ENCODE results near the gene HDDC3.

Gene HDDC3

DNA sequence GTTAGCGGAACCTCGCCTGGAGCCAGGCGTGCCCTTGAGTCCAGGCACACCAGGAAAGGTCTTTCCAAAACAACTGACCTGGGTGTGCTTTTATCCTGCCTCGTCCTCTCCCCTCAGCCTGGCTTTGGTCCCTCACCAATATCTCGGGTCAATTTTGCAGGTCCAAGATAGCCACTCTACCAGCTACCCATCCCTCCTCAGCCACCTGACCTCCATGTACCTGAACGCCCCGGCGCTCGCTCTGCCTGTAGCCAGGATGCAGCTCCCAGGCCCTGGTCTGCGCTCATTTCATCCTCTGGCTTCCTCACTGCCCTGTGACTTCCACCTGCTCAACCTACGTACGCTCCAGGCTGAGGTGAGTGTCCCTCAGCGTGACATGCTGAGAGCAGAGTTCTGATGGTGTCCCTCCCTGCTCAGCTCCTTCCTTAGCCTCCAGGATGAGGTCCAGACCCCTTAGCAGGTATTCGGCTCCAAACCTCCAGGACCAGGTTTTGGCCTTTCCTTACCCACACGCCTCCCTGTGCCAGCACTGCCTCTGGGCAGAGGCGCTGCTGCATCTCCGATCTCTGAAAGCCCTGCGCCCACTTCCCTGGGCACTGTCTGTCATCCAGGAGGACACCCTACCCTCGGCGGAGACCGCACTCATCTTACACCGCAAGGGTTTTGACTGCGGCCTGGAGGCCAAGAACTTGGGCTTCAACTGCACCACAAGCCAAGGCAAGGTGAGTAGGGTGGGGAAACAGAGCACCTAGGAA lies 14.1 kb downstream of the HDDC3 start:
- Histone ChIP-seq H3K4me3 (no peak overlapping the region), H3K27ac (no peak overlapping the region)
- TF ChIP-seq, protein P1, sequence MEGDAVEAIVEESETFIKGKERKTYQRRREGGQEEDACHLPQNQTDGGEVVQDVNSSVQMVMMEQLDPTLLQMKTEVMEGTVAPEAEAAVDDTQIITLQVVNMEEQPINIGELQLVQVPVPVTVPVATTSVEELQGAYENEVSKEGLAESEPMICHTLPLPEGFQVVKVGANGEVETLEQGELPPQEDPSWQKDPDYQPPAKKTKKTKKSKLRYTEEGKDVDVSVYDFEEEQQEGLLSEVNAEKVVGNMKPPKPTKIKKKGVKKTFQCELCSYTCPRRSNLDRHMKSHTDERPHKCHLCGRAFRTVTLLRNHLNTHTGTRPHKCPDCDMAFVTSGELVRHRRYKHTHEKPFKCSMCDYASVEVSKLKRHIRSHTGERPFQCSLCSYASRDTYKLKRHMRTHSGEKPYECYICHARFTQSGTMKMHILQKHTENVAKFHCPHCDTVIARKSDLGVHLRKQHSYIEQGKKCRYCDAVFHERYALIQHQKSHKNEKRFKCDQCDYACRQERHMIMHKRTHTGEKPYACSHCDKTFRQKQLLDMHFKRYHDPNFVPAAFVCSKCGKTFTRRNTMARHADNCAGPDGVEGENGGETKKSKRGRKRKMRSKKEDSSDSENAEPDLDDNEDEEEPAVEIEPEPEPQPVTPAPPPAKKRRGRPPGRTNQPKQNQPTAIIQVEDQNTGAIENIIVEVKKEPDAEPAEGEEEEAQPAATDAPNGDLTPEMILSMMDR (IDR thresholded peaks at IDR 0.05), result no peak
- DNase-seq (ENCODE audit: low spot score), result no peak

DNA sequence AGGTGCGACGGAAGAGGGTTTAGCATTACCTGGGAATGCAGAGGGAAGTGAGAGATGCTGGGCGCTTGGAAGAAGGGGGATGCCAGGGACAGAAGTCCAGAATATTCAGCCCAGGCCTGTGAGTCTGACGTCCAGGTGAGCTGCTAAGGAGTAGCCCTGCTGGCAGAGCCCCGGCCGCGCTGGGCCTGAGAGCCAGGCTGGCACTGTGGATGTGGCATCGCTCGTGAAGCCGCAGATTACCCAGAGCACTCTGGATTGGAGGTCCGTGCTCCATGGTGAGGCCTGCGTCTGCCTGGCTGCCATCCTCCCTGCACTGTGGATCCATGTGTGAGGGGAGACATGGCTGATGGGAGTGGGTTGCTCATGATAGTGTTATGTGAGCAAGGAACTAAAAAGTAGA lies 14.8 kb downstream of the HDDC3 start:
- Histone ChIP-seq H3K27ac (no peak overlapping the region), H3K4me3 (no peak overlapping the region)
- TF ChIP-seq, protein P1 (IDR thresholded peaks at IDR 0.05), result no peak
- DNase-seq (ENCODE audit: low spot score), result no peak

DNA sequence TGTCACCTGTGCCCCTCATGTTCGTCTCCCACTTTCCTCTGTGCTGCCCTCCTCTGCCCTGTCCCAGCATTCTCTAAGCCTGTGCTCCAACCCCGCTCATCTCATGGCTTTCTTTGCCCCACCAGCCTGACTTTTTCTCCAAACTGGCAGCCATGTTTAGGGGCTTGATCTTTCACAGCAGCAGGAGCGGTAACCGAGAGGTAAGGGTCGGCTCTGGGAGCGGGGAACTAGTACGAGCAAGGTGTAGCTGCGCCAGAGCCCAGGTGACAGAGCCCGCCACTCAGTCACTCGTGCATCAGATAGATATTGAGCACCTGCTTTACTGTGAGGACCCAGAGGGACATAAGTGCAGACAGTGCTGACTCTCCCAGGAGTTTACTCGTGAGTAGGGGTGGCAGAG lies 15.9 kb downstream of the HDDC3 start:
- DNase-seq (ENCODE audit: low spot score), result no peak
- no peak overlapping the region for H3K4me3 ChIP-seq
- no peak overlapping the region for H3K27ac ChIP-seq
- TF ChIP-seq, protein P1 (IDR thresholded peaks at IDR 0.05), result no peak

DNA sequence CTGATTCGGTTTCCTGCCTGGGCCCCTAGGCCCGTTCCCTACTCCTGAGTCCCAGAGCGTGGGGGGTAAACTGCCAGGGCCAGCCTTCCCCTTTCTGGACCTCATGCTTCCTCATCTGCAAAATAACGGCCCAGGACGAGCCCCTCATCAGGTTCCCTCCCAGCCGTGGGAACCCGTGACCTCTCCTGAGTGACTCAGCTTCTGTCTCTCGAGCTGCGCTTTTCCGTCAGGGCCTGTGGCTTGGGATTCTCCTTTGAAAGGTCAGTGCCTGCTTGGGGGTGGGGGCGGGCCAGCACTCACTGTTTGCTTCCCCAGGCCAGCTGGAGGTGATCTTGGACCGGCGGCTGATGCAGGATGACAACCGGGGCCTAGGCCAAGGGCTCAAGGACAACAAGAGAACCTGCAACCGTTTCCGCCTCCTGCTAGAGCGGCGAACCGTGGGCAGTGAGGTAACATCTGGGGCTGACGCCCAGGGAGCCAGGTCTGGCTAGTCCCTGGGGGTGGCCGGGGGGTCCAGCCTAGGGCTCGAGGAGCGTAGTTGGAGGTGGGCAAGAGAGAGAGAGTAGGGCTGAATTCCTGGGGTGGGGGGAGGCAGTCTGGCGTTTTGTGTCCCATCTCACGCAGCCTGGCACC lies 16.4 kb downstream of the HDDC3 start:
- no peak for DNase-seq (ENCODE audit: low spot score)
- no peak overlapping the region for H3K4me3 ChIP-seq
- TF ChIP-seq, protein P1 (IDR thresholded peaks at IDR 0.05), result no peak
- H3K27ac ChIP-seq, result no peak overlapping the region

DNA sequence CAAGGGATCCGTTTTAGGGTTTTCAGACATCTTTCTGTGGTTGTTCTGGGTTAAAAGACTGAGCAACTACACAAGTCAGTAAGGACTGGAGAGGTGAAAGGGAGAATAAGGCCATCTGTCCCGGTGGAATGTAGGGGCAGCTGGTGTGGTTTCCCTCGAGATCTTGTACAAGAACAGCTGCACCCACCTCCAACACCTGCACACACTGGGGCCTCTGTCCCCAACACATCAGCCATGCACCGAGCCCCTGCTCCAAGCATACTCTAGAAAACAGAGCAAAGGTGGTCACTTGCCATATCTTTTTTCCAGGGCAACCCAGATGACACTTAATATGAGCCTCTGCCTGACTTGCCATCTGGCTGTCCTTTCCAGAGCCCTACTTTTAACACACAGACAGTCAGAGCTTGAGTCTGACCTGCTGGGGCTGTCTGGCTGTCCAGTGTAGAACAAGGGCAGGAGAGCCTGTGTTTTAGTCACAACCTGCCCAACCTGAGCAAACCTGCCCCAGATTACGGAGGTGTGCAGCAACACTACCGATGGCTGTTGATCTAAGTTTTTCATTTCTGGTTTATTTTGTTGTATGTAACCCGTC lies 17.0 kb downstream of the HDDC3 start:
- Histone ChIP-seq H3K27ac (no peak overlapping the region), H3K4me3 (no peak overlapping the region)
- DNase-seq (ENCODE audit: low spot score), result no peak
- TF ChIP-seq, protein P1 (IDR thresholded peaks at IDR 0.05), result no peak

DNA sequence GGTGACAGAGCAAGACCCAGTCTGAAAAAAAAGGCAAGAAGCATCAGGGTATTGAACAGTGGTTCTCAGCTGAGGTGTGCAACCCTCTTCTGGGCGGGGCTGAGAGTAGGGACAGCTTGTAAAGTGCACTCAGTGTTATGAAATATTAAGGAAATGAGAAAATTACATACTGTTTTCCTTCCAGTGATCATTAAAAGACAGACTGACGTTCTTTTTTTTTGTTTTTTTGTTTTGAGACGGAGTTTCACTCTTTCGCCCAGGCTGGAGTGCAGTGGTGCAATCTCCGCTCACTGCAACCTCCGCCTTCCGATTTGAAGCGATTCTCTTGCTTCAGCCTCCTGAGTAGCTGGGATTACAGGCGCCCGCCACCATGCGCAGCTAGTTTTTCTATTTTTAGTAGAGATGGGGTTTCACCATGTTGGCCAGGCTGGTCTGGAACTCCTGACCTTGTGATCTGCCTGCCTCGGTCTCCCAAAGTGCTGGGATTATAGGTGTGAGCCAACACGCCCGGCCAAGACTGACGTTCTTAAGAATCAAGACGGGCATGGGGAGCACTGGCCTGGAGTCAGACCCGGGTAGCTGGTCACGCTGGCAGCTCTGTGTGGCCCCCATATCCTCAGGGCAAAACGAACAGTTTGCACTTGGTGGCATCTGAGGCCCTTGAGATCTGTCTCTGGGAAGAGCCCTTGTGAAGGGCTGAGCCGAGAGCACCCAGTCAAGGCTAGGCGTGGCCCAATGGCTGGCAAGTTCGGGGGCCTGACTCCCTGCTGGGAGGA lies 17.9 kb downstream of the HDDC3 start:
- H3K4me3 ChIP-seq, result no peak overlapping the region
- no peak for DNase-seq (ENCODE audit: low spot score)
- TF ChIP-seq, protein P1 (IDR thresholded peaks at IDR 0.05), result no peak
- no peak overlapping the region for H3K27ac ChIP-seq
